Bronchial epithelial cell (primary cell): ENCODE results near the gene RBM10. TPM values are rescaled to one million over a fixed set of nuclear protein-coding genes. Genes with fewer than 3 reads are reported as not detected.

Experiments
- DNase-seq: peaks from one replicate; pipeline ENCODE4 v3.0.0-alpha.2; 2010; ENCODE audit warnings: low read depth
- FAIRE-seq: peaks from 2 replicates; lab custom pipeline; 2011; peaks lifted over from hg19 to GRCh38; lab: Jason Lieb, UNC
- H3K27me3 ChIP-seq: 2 replicates; pipeline ENCODE4 v1.5.1; 2011; ENCODE audit warnings: low read length; ENCODE audit not compliant: control insufficient read depth, insufficient read depth
- H3K36me3 ChIP-seq: 2 replicates; pipeline ENCODE4 v1.5.1; 2011; ENCODE audit warnings: low read length; ENCODE audit not compliant: control insufficient read depth, insufficient read depth
- H3K4me3 ChIP-seq: 2 replicates; pipeline ENCODE4 v1.5.1; 2011; ENCODE audit warnings: mild to moderate bottlenecking, low read depth, low read length, control low read depth
- CTCF ChIP-seq: IDR thresholded peaks from 2 replicates; pipeline ENCODE4 v1.5.1; 2011; ENCODE audit warnings: mild to moderate bottlenecking, moderate library complexity, low read length, control low read depth, inconsistent platforms; ENCODE audit not compliant: insufficient read depth, severe bottlenecking
- total RNA-seq: library from RNA; depleted of rRNA; stranded (reverse); fragments of >200 nt; gene quantifications from 2 replicates; pipeline ENCODE4 v1.2.1, GENCODE V29; 2014

The RBM10 gene
- total RNA-seq, 1 donor from 2014 or later, result 29.0 TPM

DNA sequence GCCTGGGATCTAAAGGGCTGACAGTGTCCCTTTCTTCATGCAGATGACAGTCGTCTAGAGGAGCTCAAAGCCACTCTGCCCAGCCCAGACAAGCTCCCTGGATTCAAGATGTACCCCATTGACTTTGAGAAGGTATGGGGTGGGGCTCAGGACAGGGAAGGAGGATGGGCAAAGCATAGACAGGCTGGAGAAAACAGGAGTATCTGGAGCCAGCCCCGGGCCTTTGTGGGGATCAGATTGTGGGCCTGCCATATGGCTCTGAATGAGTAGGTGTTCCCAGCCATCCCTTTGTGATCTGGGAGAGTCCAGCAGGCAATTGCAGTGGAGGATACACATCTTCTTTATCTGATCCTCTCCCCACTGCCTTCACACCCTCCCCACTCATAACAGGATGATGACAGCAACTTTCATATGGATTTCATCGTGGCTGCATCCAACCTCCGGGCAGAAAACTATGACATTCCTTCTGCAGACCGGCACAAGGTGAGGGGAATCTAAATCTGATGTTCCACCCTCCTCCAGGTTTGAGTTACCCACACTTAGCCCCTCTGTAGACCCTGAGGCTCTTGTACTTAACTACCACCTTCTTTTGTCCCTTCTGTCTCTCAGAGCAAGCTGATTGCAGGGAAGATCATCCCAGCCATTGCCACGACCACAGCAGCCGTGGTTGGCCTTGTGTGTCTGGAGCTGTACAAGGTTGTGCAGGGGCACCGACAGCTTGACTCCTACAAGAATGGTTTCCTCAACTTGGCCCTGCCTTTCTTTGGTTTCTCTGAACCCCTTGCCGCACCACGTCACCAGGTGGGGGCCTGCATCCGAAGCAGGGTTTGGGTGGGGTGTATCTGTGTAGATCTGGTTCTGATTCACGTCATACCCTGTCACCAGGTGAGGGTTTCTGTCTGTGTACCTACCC, 67.6 kb downstream of the RBM10 start:
- DNase-seq, result no peak

DNA sequence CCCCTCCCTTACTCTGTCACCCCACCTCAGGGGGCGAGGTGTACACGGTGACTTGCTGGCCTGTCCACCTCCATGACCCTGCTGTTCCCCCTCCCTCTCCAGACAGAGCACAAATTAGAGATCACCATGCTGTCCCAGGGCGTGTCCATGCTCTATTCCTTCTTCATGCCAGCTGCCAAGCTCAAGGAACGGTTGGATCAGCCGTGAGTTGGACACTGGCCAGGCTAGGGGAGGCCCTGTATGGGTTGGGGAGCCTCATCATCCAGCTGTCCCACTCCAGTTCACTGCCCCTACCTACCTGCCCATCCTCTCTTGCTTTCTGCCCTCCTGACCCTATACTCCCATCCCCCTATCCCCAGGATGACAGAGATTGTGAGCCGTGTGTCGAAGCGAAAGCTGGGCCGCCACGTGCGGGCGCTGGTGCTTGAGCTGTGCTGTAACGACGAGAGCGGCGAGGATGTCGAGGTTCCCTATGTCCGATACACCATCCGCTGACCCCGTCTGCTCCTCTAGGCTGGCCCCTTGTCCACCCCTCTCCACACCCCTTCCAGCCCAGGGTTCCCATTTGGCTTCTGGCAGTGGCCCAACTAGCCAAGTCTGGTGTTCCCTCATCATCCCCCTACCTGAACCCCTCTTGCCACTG, 69.5 kb downstream of the RBM10 start:
- no peak for FAIRE-seq
- Histone ChIP-seq H3K27me3 (no peaks in the 10 kb centered on the region), H3K36me3 (peaks cover 12% of the 10 kb centered on the region), H3K4me3 (no peak overlapping the region)
- DNase-seq, result no peak
- no peak for TF ChIP-seq CTCF

More for the DNA sequence above, 67.6 kb downstream of the RBM10 start:
- H3K36me3 ChIP-seq, result peaks cover 18% of the 10 kb centered on the region
- no peaks in the 10 kb centered on the region for H3K27me3 ChIP-seq
- no peak for FAIRE-seq
- H3K4me3 ChIP-seq, result no peak overlapping the region
- no peak for TF ChIP-seq CTCF

DNA sequence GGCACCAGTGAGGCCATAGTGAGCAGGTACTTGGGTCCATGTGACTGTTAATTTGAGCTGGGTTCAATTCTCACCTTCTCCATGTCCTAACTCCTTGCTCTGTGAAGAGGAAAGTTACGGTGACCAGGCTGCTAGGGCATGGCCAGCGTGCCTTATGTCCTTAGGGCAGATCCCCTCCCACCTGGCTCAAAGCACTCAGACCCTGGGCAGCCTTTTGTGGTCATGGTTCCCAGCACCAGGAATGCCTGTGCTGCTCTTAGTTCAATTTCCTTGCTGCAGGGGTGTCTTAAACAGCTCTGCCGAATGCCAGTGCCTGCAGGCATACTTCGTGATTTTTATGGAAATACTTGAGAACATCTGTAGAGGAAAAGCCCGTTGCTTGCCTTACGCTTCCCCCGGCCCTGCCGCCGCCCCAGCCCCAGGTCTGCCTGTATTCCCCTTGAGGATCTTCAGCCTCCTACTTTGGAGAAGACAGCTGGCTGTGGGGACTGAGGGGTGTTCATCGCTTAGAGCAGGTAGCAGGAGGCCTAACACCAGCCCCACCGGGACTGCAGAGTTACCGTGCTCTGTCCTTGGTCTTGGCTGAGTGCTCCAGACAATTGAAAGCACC, 70.4 kb downstream of the RBM10 start:
- Histone ChIP-seq H3K36me3 (peaks cover 9% of the 10 kb centered on the region), H3K4me3 (no peak overlapping the region), H3K27me3 (no peaks in the 10 kb centered on the region)
- DNase-seq (no peak), FAIRE-seq (no peak)
- no peak for TF ChIP-seq CTCF

DNA sequence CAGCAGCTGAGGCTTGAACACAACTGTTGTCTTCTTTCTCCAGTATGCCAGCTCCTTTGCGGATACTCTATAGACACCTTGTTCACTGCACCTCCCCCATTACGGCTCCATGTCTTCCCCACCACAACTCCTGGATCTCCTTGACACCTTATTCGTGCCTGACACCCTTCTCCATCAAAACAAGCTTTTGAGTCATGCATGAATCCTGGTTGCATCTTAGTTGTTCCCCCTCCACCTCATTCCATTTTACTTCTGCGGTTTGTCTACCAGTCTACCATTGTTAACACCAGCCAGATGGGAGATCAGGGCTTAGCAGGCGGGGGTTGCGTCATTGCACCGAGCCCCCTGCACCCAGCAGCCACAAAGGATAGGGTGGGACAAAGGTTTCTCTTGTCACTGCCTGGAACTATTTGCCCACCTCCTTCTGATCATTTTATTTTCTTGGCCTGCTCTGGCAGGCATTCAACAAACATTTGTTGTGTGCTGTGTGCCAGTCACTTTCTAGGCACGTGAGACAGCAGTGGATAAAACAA, 71.4 kb downstream of the RBM10 start:
- peak; percentile 94 for FAIRE-seq
- DNase-seq, result no peak
- no peaks in the 10 kb centered on the region for H3K27me3 ChIP-seq
- no peak overlapping the region for H3K4me3 ChIP-seq
- no peak for TF ChIP-seq CTCF
- H3K36me3 ChIP-seq, result peaks cover 8% of the 10 kb centered on the region

GRCh38 chrX:47217121-47217851, 72.3 kb downstream of the RBM10 start:
- no peak for TF ChIP-seq CTCF
- Histone ChIP-seq H3K36me3 (peaks cover 8% of the 10 kb centered on the region), H3K27me3 (no peaks in the 10 kb centered on the region), H3K4me3 (peak overlapping the region; percentile 20)
- FAIRE-seq (no peak), DNase-seq (peak; percentile 83)
